HFF-Myc (cell line): Measurements from ENCODE around the gene TUBB4A.

Source experiments
- DNase-seq: peaks from one replicate; pipeline ENCODE4 v3.0.0-alpha.2; 2011; ENCODE audit warnings: low read depth; ENCODE audit errors: extremely low read depth
- H3K4me3 ChIP-seq: replicated peaks from 2 replicates; pipeline ENCODE4 v1.5.1; 2011; ENCODE audit warnings: low read depth, mild to moderate bottlenecking, control low read depth, low read length
- TF ChIP-seq, protein P1 (sequence below): IDR thresholded peaks from 2 replicates; pipeline ENCODE4 v1.5.1; 2012; ENCODE audit warnings: mild to moderate bottlenecking, low read depth, low read length, control low read depth; ENCODE audit errors: missing control alignments

TUBB4A gene

DNA sequence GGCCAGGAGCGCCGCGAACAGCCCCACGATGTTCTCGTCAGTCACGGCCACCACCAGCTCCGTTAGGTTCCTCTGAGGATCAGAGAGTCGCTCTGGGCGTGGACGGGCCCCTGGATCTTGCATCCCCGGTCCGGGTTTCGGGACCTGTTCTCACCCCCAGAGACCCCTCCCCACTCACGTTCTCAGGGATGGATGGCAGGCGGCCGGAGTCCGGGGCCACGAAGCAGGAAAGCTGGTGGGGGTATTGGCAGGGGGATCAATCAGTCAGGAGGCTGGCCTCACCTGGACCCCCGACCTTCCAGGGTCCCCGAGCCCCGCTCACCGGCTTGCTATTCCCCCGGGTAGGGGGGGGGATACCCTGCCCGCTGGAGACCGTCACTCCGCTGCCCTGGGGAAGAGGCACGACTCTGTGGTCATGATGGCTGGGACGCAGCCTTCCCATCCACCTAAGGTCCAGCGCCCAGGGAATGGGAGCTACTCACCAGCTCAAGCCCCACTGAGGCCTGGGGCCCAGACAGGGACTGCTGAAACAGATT is 25.1 kb downstream of the TUBB4A start:
- TF ChIP-seq, protein P1, sequence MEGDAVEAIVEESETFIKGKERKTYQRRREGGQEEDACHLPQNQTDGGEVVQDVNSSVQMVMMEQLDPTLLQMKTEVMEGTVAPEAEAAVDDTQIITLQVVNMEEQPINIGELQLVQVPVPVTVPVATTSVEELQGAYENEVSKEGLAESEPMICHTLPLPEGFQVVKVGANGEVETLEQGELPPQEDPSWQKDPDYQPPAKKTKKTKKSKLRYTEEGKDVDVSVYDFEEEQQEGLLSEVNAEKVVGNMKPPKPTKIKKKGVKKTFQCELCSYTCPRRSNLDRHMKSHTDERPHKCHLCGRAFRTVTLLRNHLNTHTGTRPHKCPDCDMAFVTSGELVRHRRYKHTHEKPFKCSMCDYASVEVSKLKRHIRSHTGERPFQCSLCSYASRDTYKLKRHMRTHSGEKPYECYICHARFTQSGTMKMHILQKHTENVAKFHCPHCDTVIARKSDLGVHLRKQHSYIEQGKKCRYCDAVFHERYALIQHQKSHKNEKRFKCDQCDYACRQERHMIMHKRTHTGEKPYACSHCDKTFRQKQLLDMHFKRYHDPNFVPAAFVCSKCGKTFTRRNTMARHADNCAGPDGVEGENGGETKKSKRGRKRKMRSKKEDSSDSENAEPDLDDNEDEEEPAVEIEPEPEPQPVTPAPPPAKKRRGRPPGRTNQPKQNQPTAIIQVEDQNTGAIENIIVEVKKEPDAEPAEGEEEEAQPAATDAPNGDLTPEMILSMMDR = no peak
- no peak overlapping the region for H3K4me3 ChIP-seq
- no peak for DNase-seq

DNA sequence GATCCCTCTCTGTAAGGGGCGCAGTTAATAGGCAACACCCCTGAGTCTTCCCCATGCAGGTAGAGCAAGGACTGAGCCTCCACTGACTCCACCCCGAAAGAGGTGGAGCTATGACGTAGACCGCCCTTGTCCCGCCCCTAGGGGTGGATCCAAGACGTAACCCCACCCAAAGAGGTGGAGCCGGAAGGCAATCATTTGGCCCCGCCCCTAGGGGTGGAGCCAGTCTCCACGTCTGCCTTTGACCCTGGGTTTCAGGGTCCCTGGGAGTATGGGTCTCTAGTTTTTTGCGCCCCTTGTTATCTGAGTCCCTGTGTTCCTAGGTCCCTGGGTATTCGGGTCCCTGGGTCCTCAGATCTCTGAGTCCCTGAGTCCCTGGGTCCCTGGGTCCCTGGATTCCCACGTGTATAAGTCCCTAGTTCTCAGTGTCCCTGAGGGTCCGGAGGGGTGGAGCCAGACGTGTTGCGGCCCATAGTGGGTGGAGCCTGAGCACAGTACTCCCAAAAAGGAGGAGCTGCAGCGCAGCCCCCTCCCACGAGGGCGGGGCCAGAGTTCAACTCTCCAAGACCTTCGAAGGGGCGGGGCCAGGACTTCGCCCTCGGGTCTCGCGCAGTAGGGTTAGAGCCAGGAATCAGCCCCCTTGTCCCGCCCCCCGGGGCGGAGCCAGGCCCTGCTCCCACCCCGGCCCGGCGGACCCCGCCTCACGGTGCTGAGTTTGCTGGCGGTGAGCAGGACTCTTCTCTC is 25.8 kb downstream of the TUBB4A start:
- H3K4me3 ChIP-seq = no peak overlapping the region
- TF ChIP-seq, protein P1 = no peak
- no peak for DNase-seq

DNA sequence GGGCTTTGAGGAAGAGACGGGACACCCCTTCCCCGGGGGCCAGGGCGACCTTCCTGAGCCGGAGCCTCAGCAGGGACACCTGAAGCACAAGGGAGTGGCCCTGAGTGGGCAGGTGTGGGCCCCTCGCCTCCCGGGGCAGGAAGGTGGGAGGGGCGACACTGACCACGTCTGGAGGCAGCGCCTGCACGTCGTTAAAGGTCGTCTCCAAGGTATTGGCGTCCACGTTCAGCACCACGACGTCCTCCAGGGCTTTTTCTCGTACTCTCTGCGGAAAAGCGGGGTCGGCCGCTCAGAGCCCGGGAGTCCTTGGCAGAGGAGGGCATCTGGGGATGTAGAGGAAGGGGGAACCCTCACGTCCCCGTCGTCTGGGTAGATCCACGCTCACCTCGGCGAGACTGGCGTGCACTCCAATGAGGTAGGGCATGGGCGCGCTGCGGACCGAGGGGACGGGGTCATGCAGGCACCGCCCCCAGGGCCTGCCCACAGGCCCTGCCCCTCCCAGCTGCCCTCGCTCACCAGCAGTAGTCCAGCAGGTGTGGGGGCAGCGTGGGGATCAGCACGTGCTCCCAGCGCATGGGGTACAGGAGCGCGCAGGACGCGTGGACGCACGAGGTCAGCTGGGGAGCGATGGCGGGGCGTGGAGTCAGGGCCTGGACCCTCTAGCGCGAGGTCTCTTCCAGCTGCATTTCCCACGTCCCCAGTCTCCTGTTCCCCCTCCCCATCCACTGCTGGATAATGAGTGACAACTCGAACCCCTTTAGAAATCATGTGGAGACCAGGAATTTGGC is 26.6 kb downstream of the TUBB4A start:
- TF ChIP-seq, protein P1 = no peak
- H3K4me3 ChIP-seq = no peak overlapping the region
- DNase-seq = no peak

DNA sequence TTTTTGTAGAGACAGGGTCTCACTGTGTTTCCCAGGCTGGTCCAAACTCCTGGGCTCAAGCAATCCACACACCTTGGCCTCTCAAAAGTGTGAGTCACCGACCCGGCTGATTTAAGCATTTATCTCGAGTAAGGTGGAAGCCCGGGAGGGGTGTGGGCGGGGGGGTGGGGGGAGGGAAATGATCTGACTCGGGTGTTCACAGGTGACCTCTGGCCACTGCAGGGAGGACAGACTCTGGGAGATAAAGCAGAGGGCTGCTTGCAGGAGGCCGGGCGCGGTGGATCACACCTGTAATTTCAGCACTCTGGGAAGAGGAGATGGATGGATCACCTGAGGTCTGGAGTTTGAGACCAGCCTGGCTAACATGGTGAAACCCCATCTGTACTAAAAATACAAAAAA is 28.5 kb downstream of the TUBB4A start:
- no peak overlapping the region for H3K4me3 ChIP-seq
- TF ChIP-seq, protein P1 = no peak
- no peak for DNase-seq

DNA sequence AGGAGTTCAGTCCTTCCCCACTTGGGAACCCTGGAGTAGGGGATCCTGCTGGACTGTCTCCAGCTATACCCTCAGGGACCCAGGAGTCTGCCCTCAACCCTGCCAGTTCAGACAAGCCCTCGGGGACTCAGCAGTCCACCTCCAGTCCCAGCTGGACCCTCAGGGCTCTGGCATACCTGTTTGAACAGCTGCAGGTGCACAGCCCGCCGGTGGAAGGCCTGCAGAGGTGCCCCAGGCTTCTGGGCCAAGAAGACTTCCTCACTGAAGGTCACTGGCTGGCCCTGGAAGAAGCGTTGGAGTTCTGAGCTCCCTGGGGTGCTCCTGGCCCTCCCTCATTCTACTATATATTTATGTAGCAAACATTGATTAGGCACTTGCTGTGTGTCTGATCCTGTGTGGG is 29.4 kb downstream of the TUBB4A start:
- no peak for DNase-seq
- TF ChIP-seq, protein P1 = no peak
- no peak overlapping the region for H3K4me3 ChIP-seq

DNA sequence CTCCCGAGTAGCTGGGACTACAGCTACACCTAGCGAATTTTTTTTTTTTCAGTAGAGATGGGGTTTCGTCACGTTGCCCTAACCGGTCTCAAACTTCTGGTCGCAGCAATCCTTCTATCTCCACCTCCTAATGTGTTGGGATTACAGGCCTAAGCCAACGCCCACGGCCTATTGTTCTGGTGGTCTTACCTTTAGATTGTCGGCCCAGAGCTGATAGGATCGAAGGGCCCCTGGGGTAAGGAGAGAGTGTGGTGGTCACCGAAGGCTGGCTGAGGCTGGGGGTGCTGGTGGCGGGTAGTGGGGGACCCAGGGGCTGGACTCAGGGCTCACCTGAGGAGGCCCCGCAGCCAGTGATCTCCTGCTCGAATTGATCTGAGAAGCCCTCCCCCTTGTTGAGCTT is 31.0 kb downstream of the TUBB4A start:
- no peak overlapping the region for H3K4me3 ChIP-seq
- no peak for DNase-seq
- TF ChIP-seq, protein P1 = no peak
